ENCODE data around the gene TBC1D24.
A peak's percentile ranks its signal among the peaks of the same experiment; 100 is the strongest.
"Not testable (repeated sequence)": the region's sequence is repeated elsewhere in the genome, so short reads cannot be mapped to it uniquely, and the experiment has no call there.

TBC1D24 gene

DNA sequence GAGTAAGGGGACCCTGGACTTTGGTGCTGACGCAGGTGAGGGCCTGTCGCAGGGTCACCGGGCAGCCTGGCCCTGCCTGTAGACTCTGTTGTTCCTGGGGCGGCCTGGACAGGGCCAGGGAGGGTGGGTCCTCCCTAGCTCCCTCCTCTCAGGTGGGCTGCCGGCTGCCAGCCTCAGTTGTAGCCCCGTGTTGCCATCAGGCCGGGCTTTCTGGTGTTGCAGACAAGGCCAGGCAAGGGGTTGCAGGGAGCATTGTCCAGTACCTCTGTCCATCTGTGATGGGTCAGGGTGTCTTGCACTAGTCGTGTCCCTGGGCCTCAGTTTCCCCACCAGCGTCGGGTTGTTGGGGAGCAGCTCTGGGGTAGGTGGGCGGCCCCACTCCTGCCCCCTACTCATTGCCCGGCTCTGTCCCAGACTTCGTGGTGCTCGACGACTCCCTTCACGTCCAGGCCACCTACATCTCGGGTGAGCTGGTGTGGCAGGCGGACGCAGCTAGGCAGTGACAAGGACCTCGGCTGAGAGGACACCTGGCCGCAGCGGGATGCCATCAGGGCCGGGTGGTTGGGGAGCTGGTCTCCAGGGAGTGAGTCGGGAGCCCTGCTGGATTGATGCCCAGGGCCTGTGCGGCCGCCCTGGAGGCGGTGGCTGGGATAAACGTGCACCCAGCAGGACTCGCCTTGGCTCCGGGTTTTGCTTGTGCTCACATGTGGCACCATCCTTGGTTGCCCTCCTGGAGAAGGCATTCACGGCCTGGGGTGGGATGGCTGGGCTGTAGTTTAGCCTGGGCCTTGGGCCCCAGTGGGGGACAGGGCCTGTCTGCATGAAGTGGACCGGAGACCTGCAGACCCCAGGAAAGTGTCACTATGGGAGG, 54.4 kb downstream of the TBC1D24 start:
- Histone ChIP-seq H3K9ac (ENCODE audit: low read length in 5 of 5) (no peak overlapping the region), H3K27me3 (ENCODE audit: control insufficient read depth in 5 of 5, insufficient read depth in 4 of 5, low read length in 5 of 5) (no peaks in the 10 kb centered on the region), H3K27ac (ENCODE audit: low read depth, low read length) (no peak overlapping the region), H3K4me1 (ENCODE audit: control insufficient read depth in 5 of 5, insufficient read depth in 5 of 5, low read length in 5 of 5) (peaks cover 0 to 21% (median 17%) of the 10 kb centered on the region in 5 donors), H3K4me3 (ENCODE audit: low read depth in 1 of 5, low read length in 5 of 5) (no peak overlapping the region), H3K9me3 (ENCODE audit: control insufficient read depth in 5 of 5, low read length in 5 of 5) (no peaks in the 10 kb centered on the region), H3K36me3 (ENCODE audit: control insufficient read depth in 5 of 5, insufficient read depth in 5 of 5, low read length in 5 of 5) (peaks cover 0 to 56% (median 41%) of the 10 kb centered on the region in 5 donors)

DNA sequence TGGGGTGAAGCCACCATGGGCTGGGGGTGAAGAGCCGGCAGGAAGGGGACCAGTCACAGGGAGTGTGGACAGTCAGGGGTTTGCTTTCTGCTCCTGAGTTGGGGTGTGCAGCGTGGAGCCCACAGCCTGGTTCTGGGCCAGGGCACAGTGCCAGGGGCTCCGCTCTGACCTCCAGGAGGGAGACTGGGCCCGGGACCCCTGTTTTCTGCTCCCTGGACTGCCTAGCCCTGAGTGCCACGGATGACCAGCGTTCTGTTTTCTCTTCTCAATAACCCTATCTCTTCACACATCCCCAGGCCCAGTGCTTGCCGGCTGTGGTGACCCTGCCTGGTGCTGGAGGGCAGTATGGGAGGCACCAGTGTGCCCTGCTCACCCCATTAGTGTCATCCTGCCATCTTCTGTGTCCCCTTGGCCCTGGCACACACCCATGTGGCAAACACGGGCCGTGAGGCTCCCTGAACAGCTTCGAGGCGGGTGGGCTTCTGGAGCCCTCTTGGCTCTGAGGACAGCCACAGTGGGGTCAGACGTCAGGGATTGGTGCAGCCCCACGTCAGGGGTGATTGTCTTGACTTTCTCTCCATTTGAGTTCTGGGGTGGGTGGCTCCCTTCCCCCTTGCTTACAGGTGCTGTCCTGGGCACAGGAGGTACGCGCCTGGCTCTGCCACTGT, 55.2 kb downstream of the TBC1D24 start:
- Histone ChIP-seq H3K4me1 (ENCODE audit: control insufficient read depth in 5 of 5, insufficient read depth in 5 of 5, low read length in 5 of 5) (peaks cover 0 to 24% (median 17%) of the 10 kb centered on the region in 5 donors), H3K9me3 (ENCODE audit: control insufficient read depth in 5 of 5, low read length in 5 of 5) (no peaks in the 10 kb centered on the region), H3K27ac (ENCODE audit: low read depth, low read length) (no peak overlapping the region), H3K36me3 (ENCODE audit: control insufficient read depth in 5 of 5, insufficient read depth in 5 of 5, low read length in 5 of 5) (peaks cover 0 to 49% (median 34%) of the 10 kb centered on the region in 5 donors), H3K9ac (ENCODE audit: low read length in 5 of 5) (peak overlapping the region in 1 of 5 donors; percentile 23), H3K4me3 (ENCODE audit: low read depth in 1 of 5, low read length in 5 of 5) (no peak overlapping the region), H3K27me3 (ENCODE audit: control insufficient read depth in 5 of 5, insufficient read depth in 4 of 5, low read length in 5 of 5) (no peaks in the 10 kb centered on the region)

DNA sequence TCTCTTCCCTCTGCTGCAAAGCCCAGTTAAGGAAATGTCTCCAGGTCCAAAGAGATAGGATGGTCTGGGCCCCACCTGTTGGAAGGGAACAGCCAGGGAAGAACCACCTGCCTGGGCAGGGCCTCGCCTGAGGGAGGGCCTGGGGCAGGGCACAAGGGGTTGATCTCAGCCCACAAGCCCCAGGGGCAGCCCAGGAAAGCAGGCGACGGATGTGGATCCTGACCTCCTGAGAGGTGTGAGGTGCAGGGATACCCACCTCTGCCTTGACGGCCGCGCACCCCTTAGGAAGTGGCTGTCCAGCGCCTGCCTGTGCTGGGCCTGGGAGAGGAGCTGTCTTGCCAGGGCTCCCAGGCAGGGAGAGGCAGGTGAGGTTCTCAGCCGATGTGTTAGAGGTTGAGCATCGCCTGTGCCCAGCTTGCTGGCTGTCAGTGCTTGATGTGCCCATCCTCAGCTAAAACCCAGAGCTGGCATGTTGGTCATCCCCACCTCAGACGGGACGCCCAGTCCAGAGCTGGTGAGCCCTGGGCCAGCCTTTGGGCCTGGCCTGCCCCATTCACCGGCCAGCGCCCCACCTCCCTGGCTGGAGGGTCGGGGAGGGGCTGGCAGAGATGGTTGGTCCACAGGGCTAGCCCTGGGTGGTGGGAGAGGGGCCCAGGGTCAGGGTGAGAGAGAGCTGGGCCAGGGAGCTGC, 55.8 kb downstream of the TBC1D24 start:
- H3K4me3 ChIP-seq (ENCODE audit: low read depth in 1 of 5, low read length in 5 of 5): no peak overlapping the region
- peak overlapping the region; percentile 79 for H3K27ac ChIP-seq (ENCODE audit: low read depth, low read length)
- peak overlapping the region in 1 of 5 donors; percentile 74 for H3K9ac ChIP-seq (ENCODE audit: low read length in 5 of 5)
- peaks cover 0 to 48% (median 33%) of the 10 kb centered on the region in 5 donors for H3K36me3 ChIP-seq (ENCODE audit: control insufficient read depth in 5 of 5, insufficient read depth in 5 of 5, low read length in 5 of 5)
- no peaks in the 10 kb centered on the region for H3K9me3 ChIP-seq (ENCODE audit: control insufficient read depth in 5 of 5, low read length in 5 of 5)
- H3K27me3 ChIP-seq (ENCODE audit: control insufficient read depth in 5 of 5, insufficient read depth in 4 of 5, low read length in 5 of 5): no peaks in the 10 kb centered on the region
- peaks cover 0 to 25% (median 17%) of the 10 kb centered on the region in 5 donors for H3K4me1 ChIP-seq (ENCODE audit: control insufficient read depth in 5 of 5, insufficient read depth in 5 of 5, low read length in 5 of 5)

DNA sequence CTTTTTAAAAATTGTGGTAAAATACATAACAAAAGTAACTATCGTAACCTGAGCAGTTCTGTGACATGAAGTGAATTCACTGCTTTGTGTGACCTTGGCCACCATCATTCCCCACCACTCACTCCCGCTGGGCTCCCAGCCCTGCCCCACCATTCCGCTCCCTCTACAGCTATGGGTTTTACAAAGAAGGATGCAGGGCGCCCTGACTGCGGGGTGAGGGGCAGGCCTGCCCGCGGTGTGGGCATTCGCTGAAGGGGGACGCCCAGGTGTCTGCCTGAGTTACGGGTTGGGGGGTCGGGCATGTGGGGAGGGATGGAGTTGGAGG, 56.4 kb downstream of the TBC1D24 start, which contains the start of gene CEMP1:
Gene CEMP1, minus strand, starts transcription at position 38 of the 325 bp plus-strand sequence. CDS start 335 bp downstream, outside the sequence.
- no peaks in the 10 kb centered on the region for H3K27me3 ChIP-seq (ENCODE audit: control insufficient read depth in 5 of 5, insufficient read depth in 4 of 5, low read length in 5 of 5)
- peaks cover 0 to 43% (median 29%) of the 10 kb centered on the region in 5 donors for H3K36me3 ChIP-seq (ENCODE audit: control insufficient read depth in 5 of 5, insufficient read depth in 5 of 5, low read length in 5 of 5)
- H3K27ac ChIP-seq (ENCODE audit: low read depth, low read length): peak within 1 kb of the TSS; percentile 90
- no peaks in the 10 kb centered on the region for H3K9me3 ChIP-seq (ENCODE audit: control insufficient read depth in 5 of 5, low read length in 5 of 5)
- H3K9ac ChIP-seq (ENCODE audit: low read length in 5 of 5): peak within 1 kb of the TSS in 4 of 5 donors; percentile 68 to 80 (median 72)
- H3K4me1 ChIP-seq (ENCODE audit: control insufficient read depth in 5 of 5, insufficient read depth in 5 of 5, low read length in 5 of 5): peaks cover 0 to 31% (median 22%) of the 10 kb centered on the region in 5 donors
- H3K4me3 ChIP-seq (ENCODE audit: low read depth in 1 of 5, low read length in 5 of 5): peak within 1 kb of the TSS in 4 of 5 donors; percentile 70 to 84 (median 80)

DNA sequence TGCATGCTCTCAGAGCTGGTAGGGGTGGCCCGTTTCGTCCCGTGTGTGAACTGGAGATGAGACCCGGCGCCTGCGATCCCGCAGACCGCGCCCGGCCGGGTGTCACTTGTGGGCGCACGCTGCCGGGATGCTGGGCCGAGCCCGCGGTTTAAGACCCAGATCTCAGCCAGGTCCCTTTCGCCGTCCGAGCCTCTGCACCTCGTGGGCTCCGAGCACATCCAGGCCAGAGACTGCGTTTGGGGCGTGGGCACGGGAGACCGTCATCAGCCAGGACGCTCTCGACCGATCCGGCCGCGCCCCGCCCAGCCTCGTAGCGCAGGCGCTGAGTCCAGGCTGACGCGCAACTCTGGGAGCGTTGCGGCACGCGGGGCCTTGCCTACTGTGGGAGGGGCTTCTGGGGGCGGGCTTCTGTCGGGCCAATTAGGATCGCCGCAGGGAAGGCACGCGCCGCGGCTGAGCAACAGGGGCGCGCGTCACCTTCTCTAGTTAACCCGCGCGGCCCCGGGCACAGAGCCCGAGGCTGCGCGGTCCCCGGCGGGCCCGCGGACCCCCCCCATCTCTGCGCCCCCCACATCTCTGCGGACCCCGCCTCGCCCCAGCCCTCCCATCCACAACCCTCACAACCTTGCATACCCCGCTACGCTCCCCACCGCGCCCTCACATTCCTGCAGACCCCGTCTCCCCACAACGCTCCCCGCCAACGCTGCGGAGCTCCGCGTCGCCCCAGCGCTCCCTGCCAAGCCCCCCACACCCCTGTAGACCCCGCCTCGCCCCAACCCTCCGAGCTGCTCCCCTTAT, 57.0 kb downstream of the TBC1D24 start:
- Histone ChIP-seq H3K4me1 (ENCODE audit: control insufficient read depth in 5 of 5, insufficient read depth in 5 of 5, low read length in 5 of 5) (peaks cover 0 to 34% (median 25%) of the 10 kb centered on the region in 5 donors), H3K9me3 (ENCODE audit: control insufficient read depth in 5 of 5, low read length in 5 of 5) (no peaks in the 10 kb centered on the region), H3K9ac (ENCODE audit: low read length in 5 of 5) (peak overlapping the region in 4 of 5 donors; percentile 68 to 80 (median 72)), H3K27ac (ENCODE audit: low read depth, low read length) (peak overlapping the region; percentile 90), H3K27me3 (ENCODE audit: control insufficient read depth in 5 of 5, insufficient read depth in 4 of 5, low read length in 5 of 5) (no peaks in the 10 kb centered on the region), H3K4me3 (ENCODE audit: low read depth in 1 of 5, low read length in 5 of 5) (peak overlapping the region in 4 of 5 donors; percentile 70 to 84 (median 80)), H3K36me3 (ENCODE audit: control insufficient read depth in 5 of 5, insufficient read depth in 5 of 5, low read length in 5 of 5) (peaks cover 0 to 38% (median 26%) of the 10 kb centered on the region in 5 donors)

DNA sequence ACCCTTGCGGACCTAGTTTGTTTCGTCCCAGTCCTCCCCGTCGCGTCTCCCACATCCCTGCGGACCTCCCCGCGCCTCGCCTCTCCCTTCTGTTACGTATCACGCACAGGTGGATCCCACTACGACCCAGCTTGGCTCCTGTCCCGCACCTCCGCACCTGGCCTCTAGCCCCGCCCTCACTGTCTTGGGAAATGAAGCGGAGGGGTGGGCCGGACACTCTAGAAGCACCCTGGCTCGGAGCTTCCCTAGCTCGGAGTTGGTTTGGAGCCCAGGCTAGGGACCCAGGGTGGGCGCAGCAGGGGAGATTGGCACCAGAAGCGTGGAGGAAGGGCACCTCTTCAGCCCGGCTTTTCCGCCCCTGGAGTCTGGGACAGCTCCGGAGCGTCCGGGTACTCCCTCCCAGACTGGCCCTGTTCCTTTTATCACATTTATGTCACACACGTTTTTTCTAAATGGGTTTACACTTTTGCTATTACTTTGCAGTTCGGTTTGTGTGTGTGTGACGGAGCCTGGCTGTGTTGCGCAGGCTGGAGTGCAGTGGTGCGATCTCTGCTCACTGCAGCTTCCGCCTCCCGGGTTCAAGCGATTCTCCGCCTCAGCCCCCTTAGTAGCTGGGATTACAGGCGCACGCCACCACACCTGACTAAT, 57.7 kb downstream of the TBC1D24 start:
- Histone ChIP-seq H3K4me3 (ENCODE audit: low read depth in 1 of 5, low read length in 5 of 5) (peak overlapping the region; percentile 61 to 84 (median 77)), H3K27ac (ENCODE audit: low read depth, low read length) (peak overlapping the region; percentile 90), H3K27me3 (ENCODE audit: control insufficient read depth in 5 of 5, insufficient read depth in 4 of 5, low read length in 5 of 5) (no peaks in the 10 kb centered on the region), H3K9me3 (ENCODE audit: control insufficient read depth in 5 of 5, low read length in 5 of 5) (no peaks in the 10 kb centered on the region), H3K9ac (ENCODE audit: low read length in 5 of 5) (peak overlapping the region; percentile 68 to 80 (median 70)), H3K4me1 (ENCODE audit: control insufficient read depth in 5 of 5, insufficient read depth in 5 of 5, low read length in 5 of 5) (peaks cover 0 to 39% (median 29%) of the 10 kb centered on the region in 5 donors), H3K36me3 (ENCODE audit: control insufficient read depth in 5 of 5, insufficient read depth in 5 of 5, low read length in 5 of 5) (peaks cover 0 to 31% (median 21%) of the 10 kb centered on the region in 5 donors)

DNA sequence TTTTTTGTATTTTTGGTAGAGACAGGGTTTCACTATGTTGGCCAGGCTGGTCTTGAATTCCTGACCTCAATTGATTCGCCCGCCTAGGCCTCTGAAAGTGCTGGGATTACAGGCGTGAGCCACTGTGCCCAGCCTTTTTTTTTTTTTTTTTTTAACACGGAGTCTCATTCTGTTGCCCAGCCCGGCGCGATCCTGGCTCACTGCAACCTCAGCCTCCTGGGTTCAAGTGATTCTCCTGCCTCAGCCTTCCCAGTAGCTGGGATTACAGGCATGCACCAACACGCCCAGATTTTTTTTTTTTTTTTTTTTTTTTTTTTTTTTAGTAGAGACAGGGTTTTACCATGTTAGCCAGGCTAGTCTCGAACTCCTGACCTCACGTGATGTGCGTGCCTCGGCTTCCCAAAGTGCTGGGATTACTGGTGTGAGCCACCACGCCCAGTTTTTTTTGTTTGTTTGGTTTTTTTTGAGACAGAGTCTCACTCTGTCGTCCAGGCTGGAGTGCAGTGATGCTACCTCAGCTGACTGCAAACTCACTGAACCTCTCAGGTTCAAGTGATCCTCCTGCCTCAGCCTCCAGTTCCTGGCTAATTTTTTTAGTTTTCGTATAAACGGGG, 58.3 kb downstream of the TBC1D24 start:
- H3K4me1 ChIP-seq (ENCODE audit: control insufficient read depth in 5 of 5, insufficient read depth in 5 of 5, low read length in 5 of 5): peaks cover 0 to 39% (median 29%) of the 10 kb centered on the region in 5 donors
- peak overlapping the region; percentile 61 to 84 (median 77) for H3K4me3 ChIP-seq (ENCODE audit: low read depth in 1 of 5, low read length in 5 of 5)
- peak overlapping the region; percentile 90 for H3K27ac ChIP-seq (ENCODE audit: low read depth, low read length)
- not testable (repeated sequence) for H3K9me3 ChIP-seq (ENCODE audit: control insufficient read depth in 5 of 5, low read length in 5 of 5); H3K27me3 ChIP-seq (ENCODE audit: control insufficient read depth in 5 of 5, insufficient read depth in 4 of 5, low read length in 5 of 5)
- H3K9ac ChIP-seq (ENCODE audit: low read length in 5 of 5): peak overlapping the region in 4 of 5 donors; percentile 68 to 80 (median 72)
- peaks cover 0 to 25% (median 15%) of the 10 kb centered on the region in 5 donors for H3K36me3 ChIP-seq (ENCODE audit: control insufficient read depth in 5 of 5, insufficient read depth in 5 of 5, low read length in 5 of 5)

DNA sequence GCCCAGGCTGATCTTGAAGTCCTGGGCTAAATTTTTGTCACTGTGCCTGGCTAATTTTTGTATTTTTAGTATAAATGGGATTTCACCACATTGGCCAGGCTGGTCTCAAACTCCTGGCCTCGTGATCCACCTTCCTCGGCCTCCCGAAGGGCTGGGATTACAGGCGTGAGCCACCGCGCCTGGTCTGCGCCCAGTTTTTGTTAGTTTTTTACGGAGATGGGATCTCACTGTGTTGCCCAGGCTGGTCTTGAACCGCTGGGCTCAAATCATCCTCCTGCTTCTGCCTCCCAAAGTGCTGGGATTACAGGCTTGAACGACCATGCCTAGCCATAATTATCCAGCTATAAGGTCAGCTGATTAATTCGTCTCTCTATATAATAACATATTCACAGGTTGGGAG, 59.0 kb downstream of the TBC1D24 start:
- Histone ChIP-seq H3K4me1 (ENCODE audit: control insufficient read depth in 5 of 5, insufficient read depth in 5 of 5, low read length in 5 of 5) (peaks cover 0 to 44% (median 34%) of the 10 kb centered on the region in 5 donors), H3K27me3 (ENCODE audit: control insufficient read depth in 5 of 5, insufficient read depth in 4 of 5, low read length in 5 of 5) (no peaks in the 10 kb centered on the region), H3K27ac (ENCODE audit: low read depth, low read length) (no peak overlapping the region), H3K36me3 (ENCODE audit: control insufficient read depth in 5 of 5, insufficient read depth in 5 of 5, low read length in 5 of 5) (peaks cover 0 to 18% (median 9%) of the 10 kb centered on the region in 5 donors), H3K9me3 (ENCODE audit: control insufficient read depth in 5 of 5, low read length in 5 of 5) (no peaks in the 10 kb centered on the region), H3K4me3 (ENCODE audit: low read depth in 1 of 5, low read length in 5 of 5) (no peak overlapping the region), H3K9ac (ENCODE audit: low read length in 5 of 5) (no peak overlapping the region)
